ENCODE data around the gene MED15. TPM values are rescaled to one million over a fixed set of nuclear protein-coding genes. Genes with fewer than 3 reads are reported as not detected.

The MED15 gene
- total RNA-seq, 2 experiments from 2014 or later: 94.7 to 108 TPM

GRCh38 chr22:20545681-20546521, 38.5 kb downstream of the MED15 start:
- peaks cover 23% of the 10 kb centered on the region for H3K36me3 Mint-ChIP-seq (ENCODE audit: low read depth)
- H3K27ac Mint-ChIP-seq: peak overlapping the region; percentile 80

GRCh38 chr22:20546541-20546950, 39.1 kb downstream of the MED15 start:
- H3K4me1 Mint-ChIP-seq (ENCODE audit: low read depth): peaks cover 79% of the 10 kb centered on the region
- no peaks in the 10 kb centered on the region for H3K27me3 Mint-ChIP-seq (ENCODE audit: low read depth)
- H3K27ac Mint-ChIP-seq: peak overlapping the region; percentile 58

More at GRCh38 chr22:20545681-20546521, 38.5 kb downstream of the MED15 start:
- intact Hi-C loops (cut with micrococcal nuclease): no loop called here
- Mint-ChIP-seq H3K9me3 (no peaks in the 10 kb centered on the region), H3K4me1 (ENCODE audit: low read depth) (peaks cover 73% of the 10 kb centered on the region), H3K4me3 (no peak overlapping the region), H3K27me3 (ENCODE audit: low read depth) (no peaks in the 10 kb centered on the region)
- CTCF ChIA-PET: interaction anchor here (1.4 kb wide), 1 partner anchor 20 kb away, joined by 3 read pairs; no protein-coding TSS in a partner anchor
- no peak for DNase-seq

GRCh38 chr22:20547029-20547428, 39.6 kb downstream of the MED15 start:
- Mint-ChIP-seq H3K4me3 (no peak overlapping the region), H3K9me3 (no peaks in the 10 kb centered on the region), H3K27me3 (ENCODE audit: low read depth) (no peaks in the 10 kb centered on the region), H3K36me3 (ENCODE audit: low read depth) (peaks cover 25% of the 10 kb centered on the region), H3K27ac (peak overlapping the region; percentile 13), H3K4me1 (ENCODE audit: low read depth) (peaks cover 84% of the 10 kb centered on the region)
- no peak for DNase-seq
- CTCF ChIA-PET: interaction anchor here (1.4 to 9.7 kb wide), 3 partner anchors 10 to 19 kb away, joined by 3 to 115 read pairs (median 5); no protein-coding TSS in a partner anchor
- intact Hi-C loops (cut with micrococcal nuclease): no loop called here

More at GRCh38 chr22:20546541-20546950, 39.1 kb downstream of the MED15 start:
- DNase-seq: no peak
- H3K36me3 Mint-ChIP-seq (ENCODE audit: low read depth): peaks cover 25% of the 10 kb centered on the region
- CTCF ChIA-PET: interaction anchor here (1.4 to 1.6 kb wide), 2 partner anchors 11 to 20 kb away, joined by 3 to 5 read pairs; no protein-coding TSS in a partner anchor
- no peak overlapping the region for H3K4me3 Mint-ChIP-seq
- intact Hi-C loops (cut with micrococcal nuclease): no loop called here
- H3K9me3 Mint-ChIP-seq: no peaks in the 10 kb centered on the region

GRCh38 chr22:20548806-20549205, 41.4 kb downstream of the MED15 start:
- H3K4me1 Mint-ChIP-seq (ENCODE audit: low read depth): peaks cover 90% of the 10 kb centered on the region
- H3K27me3 Mint-ChIP-seq (ENCODE audit: low read depth): no peaks in the 10 kb centered on the region
- no peak overlapping the region for H3K4me3 Mint-ChIP-seq
- intact Hi-C loops (cut with micrococcal nuclease): no loop called here
- no peaks in the 10 kb centered on the region for H3K9me3 Mint-ChIP-seq
- CTCF ChIA-PET: interaction anchor here (0.6 to 9.7 kb wide), 3 partner anchors 10 to 128 kb away, joined by 3 to 115 read pairs (median 7); no protein-coding TSS in a partner anchor
- H3K27ac Mint-ChIP-seq: peak overlapping the region; percentile 100
- H3K36me3 Mint-ChIP-seq (ENCODE audit: low read depth): peaks cover 32% of the 10 kb centered on the region
- DNase-seq: no peak

GRCh38 chr22:20549232-20549841, 41.9 kb downstream of the MED15 start:
- H3K27me3 Mint-ChIP-seq (ENCODE audit: low read depth): no peaks in the 10 kb centered on the region
- no peaks in the 10 kb centered on the region for H3K9me3 Mint-ChIP-seq
- intact Hi-C loops (cut with micrococcal nuclease): no loop called here
- H3K27ac Mint-ChIP-seq: peak overlapping the region; percentile 100
- peak; percentile 74 for DNase-seq
- H3K36me3 Mint-ChIP-seq (ENCODE audit: low read depth): peaks cover 33% of the 10 kb centered on the region
- peaks cover 90% of the 10 kb centered on the region for H3K4me1 Mint-ChIP-seq (ENCODE audit: low read depth)
- CTCF ChIA-PET: interaction anchor here (0.6 to 9.7 kb wide), 7 partner anchors 9 to 131 kb away, joined by 3 to 115 read pairs (median 3); no protein-coding TSS in a partner anchor
- peak overlapping the region; percentile 70 for H3K4me3 Mint-ChIP-seq

- H3K27ac Mint-ChIP-seq: peak overlapping the region; percentile 100
- intact Hi-C loops (cut with micrococcal nuclease): loop anchor here (2.0 to 5.0 kb wide), 4 partner anchors 17 to 452 kb away; partner anchors contain the start of genes PI4KA, SNAP29 and THAP7
- H3K4me1 Mint-ChIP-seq (ENCODE audit: low read depth): peaks cover 91% of the 10 kb centered on the region
- no peaks in the 10 kb centered on the region for H3K27me3 Mint-ChIP-seq (ENCODE audit: low read depth)
- peaks cover 35% of the 10 kb centered on the region for H3K36me3 Mint-ChIP-seq (ENCODE audit: low read depth)
- H3K9me3 Mint-ChIP-seq: no peaks in the 10 kb centered on the region
- CTCF ChIA-PET: interaction anchor here (0.6 to 9.7 kb wide), 7 partner anchors 9 to 267 kb away, joined by 3 to 115 read pairs (median 3); no protein-coding TSS in a partner anchor
- peak overlapping the region; percentile 70 for H3K4me3 Mint-ChIP-seq
- DNase-seq: peak; percentile 32
Observed at GRCh38 chr22:20550057-20550817, 42.8 kb downstream of the MED15 start.

- DNase-seq: peak; percentile 87
- peak overlapping the region; percentile 70 for H3K4me3 Mint-ChIP-seq
- peaks cover 93% of the 10 kb centered on the region for H3K4me1 Mint-ChIP-seq (ENCODE audit: low read depth)
- peaks cover 39% of the 10 kb centered on the region for H3K36me3 Mint-ChIP-seq (ENCODE audit: low read depth)
- intact Hi-C loops (cut with micrococcal nuclease): loop anchor here (1.0 to 5.0 kb wide), 6 partner anchors 16 to 451 kb away; partner anchors contain the start of genes PI4KA, SNAP29 and THAP7
- CTCF ChIA-PET: interaction anchor here (9.7 kb wide), 1 partner anchor 14 kb away, joined by 115 read pairs; no protein-coding TSS in a partner anchor
- H3K27ac Mint-ChIP-seq: peak overlapping the region; percentile 100
- H3K9me3 Mint-ChIP-seq: no peaks in the 10 kb centered on the region
- no peaks in the 10 kb centered on the region for H3K27me3 Mint-ChIP-seq (ENCODE audit: low read depth)
Observed at GRCh38 chr22:20550851-20551744, 43.7 kb downstream of the MED15 start.

- CTCF ChIA-PET: interaction anchor here (0.9 to 9.7 kb wide), 3 partner anchors 13 to 31 kb away, joined by 3 to 115 read pairs (median 12); no protein-coding TSS in a partner anchor
- Mint-ChIP-seq H3K4me1 (ENCODE audit: low read depth) (peaks cover 95% of the 10 kb centered on the region), H3K27me3 (ENCODE audit: low read depth) (no peaks in the 10 kb centered on the region), H3K27ac (peak overlapping the region; percentile 100), H3K36me3 (ENCODE audit: low read depth) (peaks cover 46% of the 10 kb centered on the region), H3K9me3 (no peaks in the 10 kb centered on the region), H3K4me3 (peak overlapping the region; percentile 70)
- peak; percentile 80 for DNase-seq
- intact Hi-C loops (cut with micrococcal nuclease): loop anchor here (1.0 to 5.0 kb wide), 6 partner anchors 15 to 450 kb away; partner anchors contain the start of genes PI4KA, SNAP29 and THAP7
Observed at GRCh38 chr22:20551805-20552442, 44.5 kb downstream of the MED15 start.

GRCh38 chr22:20552443-20553401, 45.3 kb downstream of the MED15 start:
- Mint-ChIP-seq H3K36me3 (ENCODE audit: low read depth) (peaks cover 54% of the 10 kb centered on the region), H3K27ac (peak overlapping the region; percentile 100), H3K4me3 (peak overlapping the region; percentile 70), H3K27me3 (ENCODE audit: low read depth) (no peaks in the 10 kb centered on the region), H3K4me1 (ENCODE audit: low read depth) (peaks cover 97% of the 10 kb centered on the region), H3K9me3 (no peaks in the 10 kb centered on the region)
- CTCF ChIA-PET: interaction anchor here (0.6 to 9.7 kb wide), 6 partner anchors 12 to 45 kb away, joined by 3 to 115 read pairs (median 4); partner anchors contain the start of gene MED15
- intact Hi-C loops (cut with micrococcal nuclease): loop anchor here (5.0 kb wide), 2 partner anchors 305 to 450 kb away; partner anchors contain the start of genes PI4KA, SNAP29 and THAP7
- DNase-seq: no peak
